Measurements from ENCODE around the gene LRRC42.
A peak's percentile ranks its signal among the peaks of the same experiment; 100 is the strongest.

The LRRC42 gene

DNA sequence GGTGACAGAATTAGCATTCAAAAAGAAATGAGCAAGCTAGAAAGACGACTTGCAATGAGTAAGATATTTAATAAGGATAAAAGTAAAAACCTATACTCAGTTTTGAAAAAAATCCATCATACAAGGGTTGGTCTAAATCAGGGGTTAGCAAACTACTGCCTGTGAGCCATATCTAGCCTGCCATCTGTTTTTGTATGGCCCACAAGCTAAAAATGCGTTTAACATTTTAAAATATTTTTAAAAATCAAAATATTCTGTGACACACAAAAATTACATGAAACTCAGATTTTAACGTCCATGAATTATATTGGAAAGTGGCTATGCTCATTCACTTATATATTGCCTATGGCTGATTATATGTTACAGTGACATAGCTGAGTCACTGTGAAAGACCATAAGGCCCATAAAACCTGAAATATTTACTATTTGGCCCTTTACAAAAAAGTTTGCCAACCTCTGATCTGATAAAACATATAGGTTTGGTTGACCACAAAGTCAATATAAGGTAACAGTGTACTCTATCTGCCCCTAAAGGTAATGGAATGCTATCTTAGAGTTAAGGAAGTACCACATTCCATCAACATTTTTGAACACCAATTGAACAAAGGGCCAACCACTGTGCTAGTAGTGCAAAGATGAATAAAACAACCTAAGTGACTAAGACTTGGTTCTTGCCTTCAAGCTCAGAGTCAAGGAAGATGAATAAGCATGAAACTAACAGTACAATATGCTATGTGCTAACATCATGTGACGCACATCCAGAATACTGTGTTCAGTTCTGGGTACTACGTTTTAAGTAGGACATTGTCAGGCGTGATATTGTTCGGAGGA lies 3.8 kb upstream of the LRRC42 start:
- DNase-seq, result peak; percentile 58

DNA sequence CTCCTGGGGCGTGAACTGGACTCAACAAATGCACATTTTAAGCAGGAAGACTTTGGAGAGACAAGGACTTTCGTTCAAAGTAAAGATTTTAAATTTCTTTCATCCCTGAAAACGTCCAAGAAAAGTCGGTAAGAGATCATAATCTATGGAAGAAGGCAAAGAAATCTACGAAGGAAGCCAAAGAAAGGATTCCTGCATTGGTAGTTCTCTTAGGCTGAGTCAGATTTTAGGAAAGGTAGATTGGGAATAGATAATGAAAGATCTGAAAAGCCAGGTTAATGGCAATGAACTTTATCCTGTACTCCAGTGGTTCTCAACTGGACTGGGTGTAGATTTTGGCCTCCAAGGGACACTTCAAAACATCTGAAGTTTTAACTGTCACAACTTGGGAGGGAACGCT lies 3.1 kb upstream of the LRRC42 start:
- no peak for DNase-seq

DNA sequence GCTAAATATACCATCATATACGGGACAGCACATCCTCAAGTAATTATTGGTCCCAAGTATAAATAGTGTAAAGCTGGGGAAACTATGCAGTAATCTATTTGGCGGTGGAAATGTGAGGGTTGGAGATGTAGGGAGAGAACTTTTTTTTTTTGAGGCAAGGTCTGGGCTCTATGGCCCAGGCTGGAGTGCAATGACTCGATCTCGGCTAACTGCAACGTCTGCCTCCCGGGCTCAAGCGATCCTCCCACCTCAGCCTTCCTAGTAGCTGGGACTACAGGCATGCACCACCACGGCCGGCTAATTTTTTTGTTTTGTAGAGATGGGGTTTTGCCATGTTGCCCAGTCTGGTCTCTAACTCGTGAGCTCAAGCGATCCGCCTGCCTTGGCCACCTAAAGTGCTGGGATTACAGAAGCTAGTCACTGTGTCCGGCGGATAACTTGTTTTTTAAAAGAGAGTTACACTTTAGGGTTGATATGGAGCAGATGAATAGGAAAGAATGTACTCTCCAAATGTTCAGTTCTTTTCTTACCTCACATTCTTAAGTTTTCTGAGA lies 2.6 kb upstream of the LRRC42 start:
- no peak for DNase-seq

DNA sequence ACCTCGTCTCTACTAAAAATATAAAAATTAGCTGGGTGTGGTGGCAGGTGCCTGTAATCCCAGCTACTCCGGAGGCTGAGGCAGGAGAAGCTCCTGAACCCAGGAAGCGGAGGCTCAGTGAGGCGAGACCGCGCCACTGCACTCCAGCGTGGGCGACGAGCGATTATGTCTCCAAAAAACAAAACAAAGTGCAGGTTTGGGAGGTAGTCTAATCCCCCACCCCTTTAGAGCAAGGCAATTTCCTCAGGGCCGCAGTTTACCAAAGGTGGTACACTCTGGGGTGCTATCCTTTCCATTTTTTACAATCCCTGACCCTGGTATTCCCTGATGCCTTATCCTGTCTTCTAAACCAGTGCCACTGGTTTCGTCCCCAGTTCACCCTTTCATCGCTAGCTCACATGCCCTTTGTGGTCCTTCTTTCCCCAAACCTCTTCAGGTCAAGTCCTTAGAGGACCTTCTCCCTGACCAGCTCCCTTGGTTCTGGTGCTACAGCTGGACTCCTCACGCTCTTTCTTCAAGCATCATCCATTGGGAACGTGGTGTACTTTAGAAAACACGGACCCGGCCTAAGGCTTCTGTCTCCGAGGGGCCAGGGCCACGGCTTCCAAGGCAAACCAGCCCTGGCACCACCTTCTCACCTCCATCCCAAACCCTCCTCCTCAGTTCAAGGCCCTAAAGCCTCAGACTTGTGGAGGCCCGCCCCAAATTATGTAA lies 1.5 kb upstream of the LRRC42 start:
- no peak for DNase-seq

DNA sequence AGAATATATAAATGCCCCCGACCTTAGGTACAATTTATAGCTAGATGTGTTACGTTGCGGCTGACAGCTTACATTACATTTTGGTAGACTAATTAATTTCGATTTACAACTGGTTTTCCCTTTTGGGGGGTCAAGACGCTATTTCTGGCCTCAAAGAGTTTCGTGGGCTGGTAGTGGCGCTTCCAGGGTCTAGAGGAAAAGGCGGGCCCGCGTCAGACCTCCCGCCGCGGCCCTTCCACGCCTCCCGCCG lies 1.0 kb upstream of the LRRC42 start:
- no peak for DNase-seq

DNA sequence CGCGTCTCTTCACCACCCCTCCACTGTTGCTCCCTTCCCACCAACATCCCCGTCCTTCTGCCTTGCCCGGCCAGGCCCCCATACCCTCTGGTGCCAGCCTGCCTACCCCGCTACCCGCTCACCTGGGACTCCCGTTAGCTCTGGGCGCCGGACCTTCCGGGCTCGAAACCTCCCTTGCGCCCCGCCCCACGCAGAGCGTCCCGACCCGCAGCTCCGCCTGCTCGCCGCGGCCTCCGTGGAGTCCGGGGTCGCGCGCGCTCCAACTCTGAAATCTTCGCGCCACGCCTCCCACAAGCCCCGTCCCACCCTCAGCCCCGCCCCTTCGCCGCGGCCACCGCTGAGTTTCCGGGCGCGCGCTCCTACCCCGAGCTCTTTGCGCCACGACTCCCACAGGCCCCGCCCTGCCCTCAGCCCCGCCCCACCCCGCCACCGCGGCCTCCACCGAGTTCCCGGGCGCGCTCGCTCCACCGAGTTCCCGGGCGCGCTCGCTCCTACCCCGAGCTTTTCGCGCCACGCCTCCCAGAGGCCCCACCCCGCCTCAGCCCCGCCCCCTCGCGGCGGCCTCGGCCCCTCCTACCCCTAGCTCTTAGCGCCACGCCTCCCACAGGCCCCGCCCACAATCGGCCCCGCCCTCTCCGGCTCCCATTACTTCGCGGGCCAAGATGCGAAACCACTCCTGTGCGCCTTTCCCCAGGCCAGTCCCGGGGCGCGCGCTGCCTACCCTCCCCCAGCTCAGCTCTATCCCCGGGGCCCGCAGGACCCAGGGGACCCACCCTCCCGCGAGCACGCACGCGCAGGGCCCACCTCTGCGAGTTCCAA lies 508 bp upstream of the LRRC42 start, which contains the start of gene IFT25:
Gene IFT25, minus strand, starts transcription at position 267 of the 819 bp plus-strand sequence. CDS start 5,617 bp downstream, outside the sequence.
- DNase-seq, result peak; percentile 96

DNA sequence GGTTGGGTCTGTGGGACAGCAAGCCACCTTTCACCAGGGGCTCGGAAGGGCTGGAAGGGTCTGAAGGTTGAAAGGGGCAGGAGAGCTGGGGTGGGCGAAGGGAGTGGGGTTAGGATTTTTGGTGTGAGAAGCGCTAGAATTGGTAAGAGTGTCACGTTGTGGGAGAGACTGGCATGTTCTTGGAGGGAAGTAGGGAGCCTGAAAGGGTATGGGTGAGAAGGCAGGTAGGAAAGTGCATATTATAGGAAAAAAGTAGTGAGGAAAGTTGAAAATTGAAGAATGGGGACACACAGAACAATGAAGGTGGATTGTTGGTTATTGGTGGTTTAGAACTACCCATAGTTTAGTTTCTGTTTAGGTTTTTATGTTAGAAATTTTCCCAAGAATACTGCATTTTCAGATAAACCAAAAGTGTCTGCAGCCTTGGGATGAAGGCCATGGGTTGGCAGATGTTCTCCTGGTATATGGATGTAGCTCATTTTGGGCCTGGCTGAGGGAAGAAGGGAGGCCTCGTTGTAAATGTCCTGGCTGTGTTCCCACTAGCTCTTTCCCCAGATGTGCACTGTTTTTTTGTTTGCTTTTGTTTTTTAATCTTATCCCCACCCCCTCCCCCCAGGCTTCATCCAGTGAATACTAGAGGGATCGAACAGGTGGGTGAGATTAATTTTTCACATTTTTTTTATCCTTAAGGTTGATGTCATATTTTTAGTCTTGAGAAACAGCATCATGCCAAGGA lies 1.2 kb downstream of the LRRC42 start:
- DNase-seq, result no peak

DNA sequence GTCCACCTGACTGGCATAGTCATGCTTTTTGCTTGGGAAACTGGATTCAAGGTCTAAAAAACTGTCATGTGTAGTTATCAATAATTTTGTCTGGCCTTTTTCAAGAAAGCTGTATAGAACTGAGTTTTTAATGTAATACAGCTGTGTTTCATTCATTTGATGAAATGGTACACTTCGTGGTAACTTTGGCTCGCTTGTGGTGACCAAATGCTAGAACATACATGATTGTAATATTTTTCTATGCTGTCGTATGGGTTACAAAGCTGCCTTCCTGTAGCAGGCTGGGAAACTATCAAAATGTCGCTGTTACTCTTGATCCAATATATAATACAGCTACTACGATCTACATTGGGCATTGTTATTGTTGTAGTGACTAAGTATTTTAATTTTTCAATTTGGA lies 2.1 kb downstream of the LRRC42 start:
- no peak for DNase-seq

DNA sequence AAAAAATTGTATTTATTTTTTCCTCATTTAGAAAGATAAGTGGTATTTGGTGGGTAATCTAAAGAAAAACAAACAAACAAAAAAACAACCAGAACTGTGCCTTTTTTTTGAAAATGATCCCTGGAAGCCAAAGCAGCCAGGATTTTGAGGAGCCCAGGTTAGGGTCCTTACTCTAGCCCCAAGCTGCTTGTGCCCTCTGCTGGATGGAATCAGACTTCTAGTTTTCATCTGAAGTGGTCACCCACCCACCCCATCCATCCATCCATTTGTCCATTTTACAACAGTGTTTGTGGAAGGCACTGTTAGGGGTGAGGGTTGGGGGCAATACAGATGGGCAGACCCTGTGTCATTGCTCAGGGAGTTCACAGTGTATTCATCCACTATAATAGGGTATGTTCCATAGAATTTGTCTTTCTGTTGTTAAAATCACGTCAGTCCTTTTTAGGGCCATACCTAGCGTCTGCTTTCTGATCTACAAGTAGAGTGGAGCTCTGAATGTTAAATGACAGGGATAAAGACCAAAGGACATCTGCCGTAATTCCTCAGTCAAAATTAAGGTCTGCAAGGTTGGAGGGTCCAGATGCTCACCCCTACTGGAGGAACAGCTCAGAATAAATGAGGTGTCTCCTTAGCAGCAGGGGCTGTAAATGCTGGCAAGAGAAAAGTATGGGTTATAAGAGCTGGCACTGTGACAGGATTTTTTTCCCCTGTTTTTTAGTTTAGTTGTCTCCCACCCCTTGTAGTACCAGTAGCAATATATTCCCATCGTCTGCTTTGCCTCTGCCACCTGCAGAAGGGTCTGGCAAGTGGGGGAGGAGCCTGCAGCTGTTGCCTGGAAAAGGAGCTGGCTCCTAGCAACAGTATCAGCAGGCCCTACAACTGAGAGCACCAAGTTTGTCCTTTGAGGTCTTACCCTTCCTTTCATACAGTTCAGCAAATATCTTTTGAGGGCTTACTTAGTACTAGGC lies 3.2 kb downstream of the LRRC42 start:
- DNase-seq, result peak; percentile 77

DNA sequence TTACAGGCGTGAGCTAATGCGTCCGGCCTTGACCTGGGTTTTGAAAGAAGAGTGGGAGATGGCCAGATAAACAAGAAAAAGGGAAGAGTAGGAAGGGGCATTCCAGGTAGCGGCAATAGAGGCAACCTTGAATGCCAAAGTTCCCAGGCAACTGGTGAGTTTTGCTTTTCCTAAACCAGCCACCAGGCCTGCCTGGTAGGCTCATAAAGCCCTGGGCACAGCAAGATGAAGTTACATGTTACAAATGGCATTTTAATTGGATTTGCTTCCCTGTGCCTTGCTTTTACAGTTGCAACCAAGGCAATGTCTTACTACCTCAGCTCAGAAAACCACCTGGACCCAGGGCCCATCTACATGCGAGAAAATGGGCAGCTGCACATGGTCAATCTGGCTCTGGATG lies 5.5 kb downstream of the LRRC42 start:
- DNase-seq, result no peak

DNA sequence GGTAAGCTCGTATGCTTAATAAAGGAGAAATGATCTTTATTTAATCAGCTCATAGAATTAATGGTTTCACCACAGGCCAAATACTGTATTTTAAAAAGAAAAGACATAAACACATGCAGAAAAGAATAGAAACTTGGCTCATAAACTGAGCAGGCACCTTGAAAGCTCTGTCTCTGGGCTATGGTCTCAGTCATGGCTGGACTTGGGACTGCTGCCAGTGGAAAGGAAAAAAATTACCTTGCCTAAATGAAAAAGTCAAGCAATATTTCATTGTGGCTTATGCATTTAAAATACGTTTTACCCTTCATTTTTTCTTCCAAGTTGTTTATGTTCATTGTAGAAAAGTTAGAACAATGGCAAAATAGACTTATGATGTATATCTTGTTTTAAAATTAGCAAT lies 8.0 kb downstream of the LRRC42 start:
- DNase-seq, result no peak

DNA sequence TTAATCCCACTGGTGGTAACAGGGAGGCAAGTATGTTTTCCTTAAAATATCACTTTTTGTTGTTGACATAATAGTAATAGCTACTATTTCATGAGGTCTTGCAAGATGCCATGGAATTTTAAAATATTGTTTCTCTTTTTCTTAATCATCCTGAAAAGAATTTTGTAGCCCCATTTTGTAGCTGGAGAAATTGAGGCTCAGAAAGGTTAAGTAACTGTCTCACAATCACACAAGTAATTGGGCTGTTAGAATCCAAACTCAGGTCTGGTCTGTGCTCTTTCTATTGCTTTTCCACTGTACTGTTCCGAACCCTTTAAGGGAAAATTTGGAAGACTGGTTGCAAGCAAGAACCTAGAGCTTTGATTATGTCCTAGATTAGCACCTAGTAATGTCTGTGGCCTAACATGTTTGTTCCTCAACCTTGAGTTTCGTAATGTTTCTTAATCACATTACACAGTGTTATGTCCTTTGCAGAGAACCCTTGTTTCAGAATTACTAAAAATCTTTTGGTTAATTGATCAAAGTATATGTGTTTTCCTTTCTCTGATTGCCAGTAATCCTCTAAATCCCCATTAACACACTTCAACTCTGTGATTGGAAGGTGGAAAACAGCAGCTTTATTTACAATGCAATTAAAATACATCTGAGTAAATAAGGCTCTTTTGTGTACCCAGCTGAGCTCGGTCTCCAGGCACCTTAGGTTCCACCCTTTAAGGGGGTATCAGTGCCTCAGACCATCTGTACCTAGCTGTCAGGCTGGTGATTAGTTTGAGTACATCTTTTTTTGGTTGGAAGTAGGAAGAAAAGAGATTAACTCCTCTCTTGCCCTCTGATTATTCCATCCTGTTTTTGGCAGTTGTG lies 10.4 kb downstream of the LRRC42 start:
- DNase-seq, result no peak

DNA sequence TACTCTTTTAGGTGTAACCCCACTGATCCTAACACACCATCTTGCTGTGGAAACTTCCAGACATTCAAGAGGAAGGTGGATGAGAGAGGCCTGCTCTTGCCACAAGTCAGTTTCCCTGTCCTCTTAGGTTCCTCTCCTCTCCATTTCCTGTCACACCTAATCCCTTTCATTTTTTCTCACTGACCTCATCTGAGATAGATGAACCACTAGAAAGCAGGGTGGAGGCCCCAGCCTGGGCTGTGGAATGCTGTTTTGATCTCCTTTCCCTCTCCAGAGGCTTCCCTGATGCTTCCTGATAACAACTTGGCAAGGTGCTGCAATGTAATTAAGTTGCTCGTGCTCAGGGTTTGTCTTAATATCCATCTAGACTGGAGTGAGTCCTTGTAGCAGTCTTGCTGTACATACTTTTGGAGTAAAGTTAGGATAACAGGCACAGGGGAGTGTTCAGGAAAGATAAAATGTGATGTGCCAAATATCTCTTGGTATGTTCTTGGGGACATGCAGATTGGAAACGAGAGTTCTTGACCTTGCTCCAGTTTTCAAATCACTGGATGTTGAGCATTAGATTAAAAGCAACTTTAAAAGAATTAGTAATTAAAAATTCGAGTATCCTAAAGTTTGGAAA lies 11.2 kb downstream of the LRRC42 start:
- DNase-seq, result no peak

DNA sequence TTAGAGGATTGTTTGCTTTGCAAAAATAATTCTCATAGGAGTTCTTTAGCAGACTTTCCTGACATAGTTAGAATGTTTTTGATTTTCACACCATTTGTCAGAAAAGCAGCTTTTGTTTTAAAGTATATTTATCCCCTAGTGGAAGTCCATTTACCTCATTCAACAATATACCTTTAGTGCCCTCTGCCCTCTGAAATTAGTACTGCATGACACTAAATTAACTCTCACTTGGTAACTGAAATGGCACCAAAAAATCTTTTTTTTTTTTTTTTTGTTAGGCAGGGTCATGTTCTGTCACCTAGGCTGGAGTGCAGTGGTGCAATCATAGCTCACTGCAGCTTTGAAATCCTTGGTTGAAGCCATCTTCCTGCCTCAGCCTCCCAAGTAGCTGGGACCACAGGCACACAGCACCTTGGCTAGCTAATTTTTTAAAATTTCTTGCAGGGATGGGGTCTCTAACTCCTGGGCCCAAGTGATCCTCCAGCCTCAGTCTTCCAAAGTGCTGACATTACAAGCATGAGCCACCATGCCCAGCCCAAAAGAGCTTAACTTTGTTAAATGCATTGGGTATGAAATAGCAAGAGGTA lies 13.6 kb downstream of the LRRC42 start:
- DNase-seq, result peak; percentile 78

DNA sequence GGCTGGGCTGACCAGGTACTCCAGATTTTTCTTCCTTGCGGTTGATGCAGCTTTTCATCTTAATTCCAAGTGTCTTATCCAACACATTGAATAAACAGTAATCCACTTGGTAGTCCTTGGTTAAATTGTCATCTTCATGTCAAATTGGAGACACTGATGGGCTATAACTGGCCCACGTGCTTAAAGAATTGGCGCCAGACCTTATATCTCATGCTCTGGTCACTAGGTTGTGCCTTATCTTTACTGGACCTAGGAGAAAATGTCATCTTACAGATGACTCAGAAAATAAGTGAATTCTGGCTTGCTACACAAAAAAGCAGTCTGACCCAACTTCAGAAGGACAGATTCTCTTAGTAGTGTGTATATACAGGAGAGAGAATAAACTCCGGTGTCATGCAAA lies 16.2 kb downstream of the LRRC42 start:
- DNase-seq, result no peak

DNA sequence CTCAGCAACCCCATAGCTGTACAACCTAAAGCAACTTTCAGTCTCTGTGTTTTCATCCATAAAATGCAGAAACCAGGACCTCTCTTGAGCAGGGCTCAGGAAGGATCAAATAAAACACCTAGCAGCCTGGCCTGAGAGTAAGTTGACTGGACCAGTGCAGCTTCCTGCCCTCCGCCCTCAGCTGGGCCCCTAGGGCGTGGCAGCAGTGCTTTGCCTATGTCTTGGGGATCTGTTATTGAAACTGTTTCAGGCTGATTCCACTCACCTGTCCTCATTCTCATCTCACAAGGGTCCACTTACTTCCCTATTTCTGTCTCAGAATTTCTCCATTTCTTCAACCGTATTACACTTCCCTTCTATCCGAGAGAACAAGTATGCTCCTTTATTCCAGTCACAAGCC lies 17.3 kb downstream of the LRRC42 start:
- DNase-seq, result no peak

DNA sequence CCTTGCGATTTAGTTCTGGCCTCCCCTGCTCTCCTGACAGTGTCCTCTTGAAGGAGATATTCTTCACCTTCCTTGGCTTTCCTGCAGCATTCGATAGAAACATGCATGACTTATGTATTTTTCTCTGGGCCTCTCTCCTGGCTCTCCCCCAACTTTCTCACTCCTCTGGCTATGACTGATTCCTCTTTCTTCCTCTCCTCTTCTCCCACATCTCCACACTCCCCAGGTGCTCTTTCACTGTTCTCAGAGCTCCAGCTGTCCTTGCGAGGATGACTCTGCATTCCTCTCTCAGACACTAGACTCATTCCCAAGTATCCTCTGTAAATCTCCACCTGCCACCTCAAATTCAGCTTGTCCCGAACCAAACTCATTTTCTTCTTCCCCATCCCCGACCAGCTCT lies 18.0 kb downstream of the LRRC42 start:
- DNase-seq, result no peak

DNA sequence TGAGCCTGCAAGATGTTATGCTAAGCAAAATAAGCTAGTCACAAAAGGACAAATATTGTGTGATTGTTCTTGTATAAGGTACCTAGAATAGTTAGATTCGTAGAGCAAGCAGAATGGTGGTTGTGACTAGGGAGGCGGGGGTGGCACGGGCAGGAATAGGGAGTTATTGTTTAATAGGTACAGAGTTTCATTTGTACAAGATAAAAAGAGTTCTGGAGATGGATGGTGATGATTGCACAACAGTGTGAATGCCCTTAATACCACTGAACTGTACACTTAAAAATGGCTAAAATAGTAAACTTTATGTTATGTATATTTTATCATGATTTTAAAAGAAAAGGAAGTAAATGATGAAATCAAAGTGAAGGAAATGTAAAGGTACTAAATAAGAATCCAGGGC lies 20.6 kb downstream of the LRRC42 start:
- DNase-seq, result no peak

DNA sequence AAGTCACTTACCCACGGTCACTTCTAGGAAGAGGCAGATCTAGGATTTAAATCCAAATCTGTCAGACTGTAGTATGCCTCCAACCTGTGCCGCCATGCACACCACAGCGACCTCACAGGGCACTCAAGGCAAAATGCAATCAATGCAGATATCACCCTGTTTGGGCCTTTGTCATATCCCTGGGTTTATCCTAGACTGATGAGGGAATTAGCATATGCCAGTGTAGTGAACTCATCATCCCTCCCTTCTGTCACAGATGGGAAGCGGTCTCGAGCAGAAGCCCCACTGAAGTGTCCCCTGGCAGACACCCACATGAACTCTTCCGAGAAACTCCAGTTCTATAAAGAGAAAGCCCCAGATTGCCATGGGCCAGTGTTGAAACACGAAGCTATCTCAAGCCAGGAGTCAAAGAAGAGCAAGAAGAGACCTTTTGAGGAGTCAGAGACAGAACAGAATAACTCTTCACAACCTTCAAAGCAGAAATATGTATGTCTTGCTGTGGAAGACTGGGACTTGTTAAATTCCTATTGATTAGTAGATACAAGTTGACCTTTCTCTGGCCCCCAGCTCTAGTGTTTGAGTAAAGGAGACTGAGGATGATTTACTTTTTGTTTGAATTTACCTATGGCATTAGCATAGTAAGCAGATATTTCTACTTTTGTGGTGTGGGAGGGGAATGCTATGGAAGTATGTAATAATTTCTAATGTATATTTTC lies 21.4 kb downstream of the LRRC42 start:
- no peak for DNase-seq

All from hematopoietic multipotent progenitor cell treated with erythropoietin and hydrocortisone succinate and interleukin-3 and kit ligand, for 4 days (in vitro differentiated cells).